ENCODE results near the gene GTF2H2. TPM values are rescaled to one million over a fixed set of nuclear protein-coding genes. Genes with fewer than 3 reads are reported as not detected.
"Not testable (repeated sequence)": the region's sequence is repeated elsewhere in the genome, so short reads cannot be mapped to it uniquely, and the experiment has no call there.

Gene GTF2H2
- total RNA-seq, 1 donor from 2014 or later = 12.4 TPM

DNA sequence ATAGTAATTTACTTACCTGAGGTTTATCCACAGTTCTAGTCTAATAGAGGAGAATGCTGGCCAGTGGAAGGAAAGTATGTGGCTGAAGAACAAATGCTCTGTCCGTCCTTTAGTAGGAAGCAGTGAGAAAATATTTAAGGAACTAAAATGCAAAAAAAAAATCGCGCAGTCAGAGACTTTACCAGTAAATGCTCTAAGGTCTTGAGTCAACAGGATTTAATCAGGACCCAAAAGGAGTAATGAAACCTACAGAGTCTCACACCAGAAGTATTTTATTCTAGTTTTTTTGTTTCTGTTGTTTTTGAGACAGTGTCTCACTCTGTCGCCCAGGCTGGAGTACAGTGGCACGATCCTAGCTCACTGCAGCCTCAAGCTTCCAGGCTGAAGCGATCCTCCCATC lies 46.8 kb downstream of the GTF2H2 start:
- intact Hi-C loops (cut with DNase I); ATAC-seq; DNase-seq (ENCODE audit: missing footprints): not testable (repeated sequence)

- ATAC-seq; DNase-seq (ENCODE audit: missing footprints); intact Hi-C loops (cut with DNase I): not testable (repeated sequence)
Measured at GRCh38 chr5:71018376-71019005, 49.0 kb downstream of the GTF2H2 start.

DNA sequence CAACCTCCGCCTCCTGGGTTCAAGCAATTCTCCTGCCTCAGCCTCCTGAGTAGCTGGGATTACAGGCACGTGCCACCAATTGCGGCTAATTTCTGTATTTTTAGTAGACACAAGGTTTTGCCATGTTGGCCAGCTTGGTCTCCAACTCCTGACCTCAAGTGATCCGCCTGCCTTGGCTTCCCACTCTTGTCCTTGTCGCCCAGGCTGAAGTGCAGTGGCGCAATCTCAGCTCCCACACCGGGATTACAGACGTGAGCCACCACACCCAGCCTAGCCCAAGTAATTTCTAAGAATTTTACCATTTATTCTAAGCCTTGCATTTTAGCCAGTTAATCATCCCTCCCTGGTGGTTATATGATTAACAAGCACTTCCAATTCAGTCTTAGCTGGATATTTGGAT lies 53.3 kb downstream of the GTF2H2 start:
- ATAC-seq = no peak
- no peak for DNase-seq (ENCODE audit: missing footprints)
- intact Hi-C loops (cut with DNase I) = no loop called here

- ATAC-seq = no peak
- intact Hi-C loops (cut with DNase I) = no loop called here
- no peak for DNase-seq (ENCODE audit: missing footprints)
Measured at GRCh38 chr5:71013575-71013974, 53.9 kb downstream of the GTF2H2 start.

GRCh38 chr5:71011194-71011792 lies 56.2 kb downstream of the GTF2H2 start:
- intact Hi-C loops (cut with DNase I) = no loop called here
- ATAC-seq (no peak), DNase-seq (ENCODE audit: missing footprints) (no peak)

DNA sequence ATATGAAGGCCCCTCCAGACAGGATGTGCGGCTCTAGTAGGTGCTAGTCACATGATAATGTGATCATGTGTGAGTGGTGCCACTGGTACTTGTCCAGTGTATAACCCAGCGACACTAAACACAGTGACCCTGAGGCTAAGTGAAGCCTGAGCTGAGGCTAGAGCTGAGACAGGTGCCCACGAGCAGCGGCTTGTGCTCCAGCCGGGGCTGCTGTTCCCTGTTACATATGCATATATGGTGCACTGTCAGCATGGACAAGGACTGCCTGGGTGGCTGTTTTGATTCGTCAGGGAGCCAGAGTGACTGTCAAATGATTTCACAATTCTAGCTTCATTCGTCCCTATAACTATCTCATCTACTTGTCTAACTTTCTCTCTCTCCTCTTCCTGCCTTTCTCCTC lies 60.5 kb downstream of the GTF2H2 start:
- intact Hi-C loops (cut with DNase I); DNase-seq (ENCODE audit: missing footprints); ATAC-seq: not testable (repeated sequence)

Other genes with a start within 250 kb of the GTF2H2 start
- 6.7 TPM for gene SERF1A, start 167.0 kb downstream of the GTF2H2 start, total RNA-seq
- 20.1 TPM for gene SMN1, start 142.6 kb downstream of the GTF2H2 start, total RNA-seq
- 5.5 TPM for gene NAIP, start 42.3 kb downstream of the GTF2H2 start, total RNA-seq

Data from Right ventricle myocardium inferior (tissue), 1 donor.